Stimulated activated CD8-positive, alpha-beta memory T cell treated with anti-CD3 and anti-CD28 coated beads, Interleukin-4, amount 100 ng/mL, for 24 hours (primary cell): ENCODE results near the gene PITHD1.
A peak's percentile ranks its signal among the peaks of the same experiment; 100 is the strongest.
"Not testable (repeated sequence)": the region's sequence is repeated elsewhere in the genome, so short reads cannot be mapped to it uniquely, and the experiment has no call there.

Source experiments
- DNase-seq: peaks from one replicate; pipeline ENCODE4 v3.0.0-alpha.2; 2020; ENCODE audit warnings: low read depth

The PITHD1 gene

GRCh38 chr1:23774174-23774880, 3.9 kb upstream of the PITHD1 start:
- no peak for DNase-seq

DNA sequence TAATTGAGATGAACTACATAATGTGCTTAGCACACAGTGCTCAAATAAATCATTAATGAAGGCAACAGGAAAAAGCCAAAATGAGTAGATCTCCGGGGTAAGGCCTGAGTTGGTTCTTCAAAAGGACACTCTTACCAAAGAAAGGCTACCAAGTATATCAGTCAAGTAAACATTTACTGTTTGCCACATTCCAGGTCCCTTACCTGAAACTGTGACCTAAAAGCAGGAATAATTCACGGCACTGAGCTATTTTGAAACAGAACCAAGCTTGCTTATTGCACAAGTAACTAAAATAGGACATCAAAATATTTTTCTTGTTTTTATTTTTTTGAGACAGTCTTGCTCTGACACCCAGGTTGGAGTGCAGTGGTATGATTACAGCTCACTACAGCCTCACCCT, 2.0 kb upstream of the PITHD1 start:
- no peak for DNase-seq

DNA sequence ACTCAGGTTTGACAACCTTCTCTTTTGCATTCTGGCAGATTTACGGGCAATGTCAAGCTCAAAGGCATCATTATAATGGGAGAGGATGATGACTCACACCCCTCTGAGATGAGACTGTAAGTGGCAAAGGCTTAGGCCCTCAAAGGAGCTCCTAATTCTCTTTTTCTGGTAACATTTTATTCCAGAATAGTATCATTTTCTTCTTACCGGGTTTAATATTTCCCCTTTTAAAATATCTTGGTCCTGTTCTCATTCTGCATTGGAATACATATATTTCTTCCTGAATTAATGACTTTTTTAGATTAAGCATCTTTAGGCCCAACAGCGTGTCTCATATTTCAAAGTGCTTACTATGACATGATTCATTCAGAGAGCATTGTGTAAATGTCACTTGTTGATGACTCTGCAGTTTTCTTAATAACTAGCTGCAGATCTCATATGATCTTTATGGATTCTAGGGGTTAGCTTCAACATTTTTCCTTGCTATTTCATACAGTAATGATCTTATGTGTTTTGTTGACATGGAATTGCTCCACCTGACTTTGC, 1.7 kb downstream of the PITHD1 start:
- DNase-seq, result no peak

DNA sequence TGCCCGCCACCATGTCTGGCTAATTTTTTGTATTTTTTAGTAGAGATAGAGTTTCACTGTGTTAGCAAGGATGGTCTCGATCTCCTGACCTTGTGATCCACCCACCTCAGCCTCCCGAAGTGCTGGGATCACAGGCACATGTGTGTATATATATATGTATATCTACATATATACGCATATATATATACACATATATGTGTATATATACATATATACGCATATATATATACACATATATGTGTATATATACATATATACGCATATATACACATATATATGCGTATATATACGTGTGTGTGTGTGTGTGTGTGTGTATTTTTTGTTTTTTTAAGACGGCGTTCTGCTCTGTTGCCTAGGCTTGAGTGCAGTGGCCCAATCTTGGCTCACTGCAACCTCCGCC, 4.9 kb downstream of the PITHD1 start:
- DNase-seq, result not testable (repeated sequence)

DNA sequence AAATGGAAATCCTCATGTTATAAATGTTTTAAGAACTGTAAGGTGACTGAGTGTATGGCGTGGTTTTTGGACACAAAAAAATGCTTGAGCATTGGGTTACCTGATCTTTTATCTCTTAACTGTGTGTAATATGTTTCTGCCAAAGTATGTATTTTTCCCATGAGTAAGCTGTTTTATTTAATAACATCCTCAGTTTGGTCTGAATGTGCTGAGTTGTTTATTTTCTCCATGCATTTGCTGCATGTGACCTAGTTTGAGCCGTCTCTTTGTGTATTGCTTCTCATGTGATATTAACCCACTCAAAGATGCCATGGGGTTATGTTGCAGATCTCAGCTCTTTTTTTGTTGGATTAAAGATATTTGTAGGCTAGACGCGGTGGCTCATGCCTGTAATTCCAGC, 6.6 kb downstream of the PITHD1 start:
- DNase-seq, result no peak

GRCh38 chr1:23787701-23788100, 9.5 kb downstream of the PITHD1 start:
- no peak for DNase-seq

- DNase-seq, result no peak
Observed at GRCh38 chr1:23788695-23789094, 10.5 kb downstream of the PITHD1 start.

DNA sequence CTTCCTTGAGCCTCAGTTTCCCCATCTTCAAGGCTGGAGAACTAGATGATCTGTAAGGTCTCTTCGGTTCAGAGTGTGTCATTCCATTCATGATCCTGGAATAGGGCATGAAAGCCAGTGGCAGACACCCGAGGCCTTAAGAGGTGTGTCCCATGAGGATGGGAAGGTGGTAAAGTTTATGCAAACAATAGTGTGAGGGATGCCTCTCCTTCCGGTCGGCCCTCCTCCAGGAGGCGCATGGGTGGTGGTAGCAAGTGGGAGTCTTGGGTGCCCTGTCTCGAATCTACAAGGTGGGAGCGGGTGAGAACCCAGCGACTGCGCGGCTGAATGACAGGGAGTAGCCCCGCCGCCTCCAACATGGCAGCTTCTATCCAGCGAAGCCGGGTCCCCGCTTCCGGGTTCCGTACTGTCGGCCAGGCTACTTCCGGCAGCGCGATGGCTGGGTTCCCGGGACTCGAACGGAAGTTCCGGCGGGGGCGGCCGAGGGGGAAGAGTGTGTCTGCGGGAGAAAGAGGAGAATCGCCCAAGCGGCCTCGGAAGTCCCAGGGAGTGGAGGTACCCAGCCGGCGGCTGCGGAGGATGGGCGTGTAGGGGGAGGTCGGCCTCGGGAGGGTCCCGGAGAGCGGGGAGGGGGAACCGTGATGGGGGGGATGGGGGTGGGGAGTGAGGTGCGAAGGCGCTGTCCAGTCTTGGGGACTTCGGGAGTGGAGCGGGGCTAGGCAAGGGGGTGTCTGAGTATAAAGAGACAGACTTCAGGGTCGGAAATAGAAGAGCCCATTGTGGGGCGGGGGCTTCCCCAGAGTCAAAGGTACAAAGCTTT, 12.7 kb downstream of the PITHD1 start, which contains the start of gene LYPLA2:
LYPLA2 (plus strand) TSS at position 450 of the 820 bp plus-strand sequence. CDS start 1,538 bp downstream, outside the sequence.
- peak; percentile 80 for DNase-seq

DNA sequence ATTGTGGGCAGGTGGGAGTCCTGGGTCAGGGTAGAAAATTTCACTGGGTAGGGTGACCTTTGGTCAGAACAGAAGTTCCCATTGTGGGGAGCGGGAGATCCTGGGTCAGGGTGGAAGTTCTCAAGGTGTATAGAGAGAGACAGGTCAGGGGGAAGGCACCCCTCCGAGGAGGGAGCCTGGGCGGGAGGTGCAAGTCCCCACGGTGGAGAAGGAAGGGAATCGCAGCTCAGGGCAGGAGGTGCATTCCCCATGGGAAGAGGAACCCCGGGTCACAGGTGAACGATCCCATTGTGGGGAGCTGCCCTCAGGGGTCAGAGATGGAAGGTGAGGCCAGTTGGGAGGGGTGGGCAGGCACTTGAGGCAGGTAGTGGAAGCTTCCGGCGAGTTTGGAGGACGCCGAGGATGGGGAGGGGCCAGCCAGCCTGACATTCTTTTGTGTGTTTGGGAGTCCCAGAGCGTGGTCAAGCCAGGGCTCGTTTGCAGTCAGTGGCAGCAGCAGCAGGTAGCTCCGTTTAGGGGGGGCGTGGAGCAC, 13.4 kb downstream of the PITHD1 start:
- no peak for DNase-seq

DNA sequence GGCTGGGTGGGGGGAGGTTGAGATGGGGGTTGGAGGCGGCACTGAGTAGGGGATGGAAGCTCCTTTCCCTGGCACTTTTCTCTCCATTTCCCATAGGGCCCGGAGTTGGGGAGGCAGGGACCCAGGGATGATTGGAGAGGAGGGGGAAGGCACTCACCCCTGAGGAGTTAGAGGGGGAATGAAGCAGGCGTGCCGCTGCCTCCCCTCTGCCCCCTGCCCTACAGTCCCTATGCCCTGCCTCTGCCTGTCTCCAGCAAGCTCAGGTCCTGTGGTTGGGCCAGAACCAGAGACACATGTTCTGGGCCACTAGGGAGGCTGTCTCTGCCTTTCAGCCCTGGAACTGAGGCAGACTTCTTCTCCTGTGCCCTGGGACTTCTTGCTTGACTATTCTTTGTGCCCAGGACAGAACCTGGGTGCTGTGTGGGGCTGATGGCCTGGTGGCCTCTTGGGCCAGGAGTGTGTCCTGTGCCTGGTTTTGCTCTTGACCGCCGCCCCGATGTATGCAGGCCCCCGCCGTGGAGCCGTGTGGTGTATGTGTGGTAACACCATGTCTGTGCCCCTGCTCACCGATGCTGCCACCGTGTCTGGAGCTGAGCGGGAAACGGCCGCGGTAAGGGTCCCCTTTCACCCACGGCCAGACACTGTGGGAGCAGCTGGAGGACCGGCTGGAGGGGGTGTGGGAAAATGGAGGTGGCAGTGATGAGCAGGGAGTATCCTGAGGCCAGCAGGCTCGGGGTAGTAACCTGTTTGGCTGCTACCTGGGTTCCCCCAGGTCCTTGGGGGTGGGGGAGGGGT, 14.1 kb downstream of the PITHD1 start:
- no peak for DNase-seq

GRCh38 chr1:23793018-23793781, 15.0 kb downstream of the PITHD1 start:
- DNase-seq, result no peak

DNA sequence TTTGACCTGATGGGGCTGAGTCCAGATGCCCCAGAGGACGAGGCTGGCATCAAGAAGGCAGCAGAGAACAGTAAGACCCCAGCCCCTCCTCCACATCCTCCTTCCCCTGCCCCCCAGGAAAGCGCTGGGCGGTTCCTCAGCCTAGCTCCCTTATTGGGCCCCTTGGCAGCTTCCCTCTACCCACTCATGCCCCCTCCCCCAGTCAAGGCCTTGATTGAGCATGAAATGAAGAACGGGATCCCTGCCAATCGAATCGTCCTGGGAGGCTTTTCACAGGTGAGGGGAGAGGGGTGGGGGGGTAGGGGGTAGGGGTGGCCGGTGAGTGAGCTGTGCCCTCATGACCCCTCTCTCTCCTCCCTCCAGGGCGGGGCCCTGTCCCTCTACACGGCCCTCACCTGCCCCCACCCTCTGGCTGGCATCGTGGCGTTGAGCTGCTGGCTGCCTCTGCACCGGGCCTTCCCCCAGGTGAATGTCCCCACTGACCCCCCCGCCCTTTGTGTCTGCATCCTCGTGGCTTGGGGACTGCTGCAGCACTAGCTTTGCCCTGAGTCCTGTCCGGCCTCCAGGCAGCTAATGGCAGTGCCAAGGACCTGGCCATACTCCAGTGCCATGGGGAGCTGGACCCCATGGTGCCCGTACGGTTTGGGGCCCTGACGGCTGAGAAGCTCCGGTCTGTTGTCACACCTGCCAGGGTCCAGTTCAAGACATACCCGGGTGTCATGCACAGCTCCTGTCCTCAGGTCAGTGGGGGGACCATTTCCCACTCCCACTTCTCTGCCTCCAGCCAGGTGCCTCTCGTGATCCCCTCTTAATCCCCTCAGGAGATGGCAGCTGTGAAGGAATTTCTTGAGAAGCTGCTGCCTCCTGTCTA, 15.9 kb downstream of the PITHD1 start:
- DNase-seq, result no peak

DNA sequence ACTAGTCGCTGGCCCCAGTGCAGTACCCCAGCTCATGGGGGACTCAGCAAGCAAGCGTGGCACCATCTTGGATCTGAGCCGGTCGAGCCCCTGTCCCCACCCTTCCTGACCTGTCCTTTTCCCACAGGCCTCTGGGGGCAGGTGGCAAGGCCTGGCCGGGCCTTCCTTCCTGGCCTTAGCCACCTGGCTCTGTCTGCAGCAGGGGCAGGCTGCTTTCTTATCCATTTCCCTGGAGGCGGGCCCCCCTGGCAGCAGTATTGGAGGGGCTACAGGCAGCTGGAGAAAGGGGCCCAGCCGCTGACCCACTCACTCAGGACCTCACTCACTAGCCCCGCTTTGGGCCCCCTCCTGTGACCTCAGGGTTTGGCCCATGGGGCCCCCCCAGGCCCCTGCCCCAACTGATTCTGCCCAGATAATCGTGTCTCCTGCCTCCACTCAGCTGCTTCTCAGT, 16.5 kb downstream of the PITHD1 start:
- not testable (repeated sequence) for DNase-seq

GRCh38 chr1:23795676-23796465, 17.7 kb downstream of the PITHD1 start:
- DNase-seq, result no peak

DNA sequence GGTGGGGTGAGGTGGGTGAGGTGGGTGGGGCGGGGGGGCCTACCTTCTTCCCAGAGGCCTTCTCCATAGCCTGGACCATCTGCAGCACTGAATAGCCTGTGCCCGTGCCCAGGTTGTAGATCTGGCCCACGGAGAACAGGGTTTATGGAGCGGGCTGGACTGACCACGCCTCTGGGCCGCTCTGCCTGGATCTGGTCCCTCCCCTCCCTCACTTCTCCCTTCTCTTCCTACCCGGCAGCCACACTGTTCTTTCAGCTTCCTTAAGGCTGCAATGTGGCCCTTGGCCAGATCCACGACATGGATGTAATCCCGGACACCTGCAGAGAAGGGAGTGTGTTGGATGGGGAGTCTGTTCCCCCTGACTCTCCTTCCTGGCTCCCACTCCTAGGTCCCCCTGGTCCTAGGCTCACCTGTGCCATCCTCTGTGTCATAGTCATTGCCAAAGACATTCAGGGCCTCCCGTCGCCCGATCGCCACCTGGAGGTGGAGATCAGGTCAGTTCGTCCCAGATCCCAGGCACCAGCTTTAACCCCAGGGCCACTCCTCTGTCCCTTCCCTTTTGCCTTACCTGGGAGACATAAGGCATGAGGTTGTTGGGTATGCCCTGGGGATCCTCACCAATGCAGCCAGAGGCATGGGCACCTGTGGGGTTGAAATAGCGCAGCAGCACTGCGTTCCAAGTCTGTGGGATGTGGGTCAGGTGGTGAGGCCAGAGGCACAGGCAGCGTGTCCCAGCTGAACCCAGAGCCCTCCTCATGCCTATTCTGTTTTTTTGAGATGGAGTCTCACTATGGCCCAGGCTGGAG, 18.5 kb downstream of the PITHD1 start:
- DNase-seq, result no peak

- DNase-seq, result no peak
Observed at GRCh38 chr1:23797478-23798448, 19.5 kb downstream of the PITHD1 start.

- DNase-seq, result no peak
Observed at GRCh38 chr1:23798662-23799142, 20.5 kb downstream of the PITHD1 start.
